Measurements from ENCODE around the gene CDC42EP2.

Gene CDC42EP2

GRCh38 chr11:65366340-65366773, 51.7 kb downstream of the CDC42EP2 start:
- Mint-ChIP-seq H3K4me3 (no peak overlapping the region), H3K27ac (peak overlapping the region in 2 of 3 experiments; percentile 24 to 32)

GRCh38 chr11:65370659-65371049, 56.0 kb downstream of the CDC42EP2 start:
- peak overlapping the region in 1 of 3 experiments; percentile 1 for H3K27ac Mint-ChIP-seq
- peaks cover 21% of the 10 kb centered on the region for H3K27me3 Mint-ChIP-seq (ENCODE audit: low read depth)
- H3K9me3 Mint-ChIP-seq = no peaks in the 10 kb centered on the region
- TF ChIP-seq CTCF (IDR thresholded peaks at IDR 0.05; ENCODE audit: unreplicated experiment in 3 of 3) = no peak
- no peak overlapping the region for H3K4me3 Mint-ChIP-seq
- peaks cover 14% of the 10 kb centered on the region for H3K4me1 Mint-ChIP-seq
- H3K36me3 Mint-ChIP-seq (ENCODE audit: low read depth) = no peaks in the 10 kb centered on the region

More at GRCh38 chr11:65366340-65366773, 51.7 kb downstream of the CDC42EP2 start:
- peaks cover 11% of the 10 kb centered on the region for H3K27me3 Mint-ChIP-seq (ENCODE audit: low read depth)
- no peaks in the 10 kb centered on the region for H3K9me3 Mint-ChIP-seq
- peaks cover 14% of the 10 kb centered on the region for H3K4me1 Mint-ChIP-seq
- H3K36me3 Mint-ChIP-seq (ENCODE audit: low read depth) = no peaks in the 10 kb centered on the region
- peak; percentile 69 to 83 (median 73) for TF ChIP-seq CTCF (IDR thresholded peaks at IDR 0.05; ENCODE audit: unreplicated experiment in 3 of 3)
